Right renal cortex interstitium (tissue), 3 donors: ENCODE data around the gene TMEM151A. TPM values are rescaled to one million over a fixed set of nuclear protein-coding genes. Genes with fewer than 3 reads are reported as not detected.

Source experiments
- DNase-seq, 3 donors: peaks; one replicate each; pipeline ENCODE4 v3.0.0-alpha.2; 2013; ENCODE audit warnings: low read depth in 3 of 3, low spot score in 2 of 3
- polyA plus RNA-seq, 3 donors: library from polyadenylated mRNA; unstranded; fragments of 120-200 nt; gene quantifications; one replicate each; pipeline ENCODE4 v1.2.1, GENCODE V29; 2013; ENCODE audit not compliant: insufficient read length in 3 of 3

The TMEM151A gene
- polyA plus RNA-seq, 3 donors, result not detected

- DNase-seq, result no peak
Observed at GRCh38 chr11:66334605-66335442, 43.1 kb downstream of the TMEM151A start.

- DNase-seq, result no peak
Observed at GRCh38 chr11:66335531-66336233, 44.0 kb downstream of the TMEM151A start.

GRCh38 chr11:66336234-66337102 is 44.8 kb downstream of the TMEM151A start, which contains the start of gene RIN1:
Gene RIN1, minus strand, starts transcription at chr11:66336434. Its CDS starts 32 bp downstream, at chr11:66336402.
- no peak for DNase-seq

GRCh38 chr11:66337103-66337899 is 45.6 kb downstream of the TMEM151A start:
- DNase-seq, result no peak

GRCh38 chr11:66338276-66339161 is 46.8 kb downstream of the TMEM151A start:
- DNase-seq, result no peak

- no peak for DNase-seq
Observed at GRCh38 chr11:66339162-66339675, 47.5 kb downstream of the TMEM151A start.

GRCh38 chr11:66339686-66340483 is 48.2 kb downstream of the TMEM151A start:
- DNase-seq, result no peak

GRCh38 chr11:66340596-66341501 is 49.2 kb downstream of the TMEM151A start:
- no peak for DNase-seq

- no peak for DNase-seq
Observed at GRCh38 chr11:66341502-66342126, 49.9 kb downstream of the TMEM151A start.

GRCh38 chr11:66343176-66343575 is 51.5 kb downstream of the TMEM151A start:
- DNase-seq, result no peak

- DNase-seq, result peak; percentile 91 to 95 (median 93)
Observed at GRCh38 chr11:66344550-66345315, 53.0 kb downstream of the TMEM151A start, which contains the start of gene BRMS1. Gene BRMS1, minus strand, starts transcription at chr11:66345104. Its CDS starts 2,870 bp downstream, at chr11:66342234.

- no peak for DNase-seq
Observed at GRCh38 chr11:66345316-66345649, 53.6 kb downstream of the TMEM151A start.
